Progenitor cell of endocrine pancreas (in vitro differentiated cells): Measurements from ENCODE around the gene STARD10. TPM values are rescaled to one million over a fixed set of nuclear protein-coding genes. Genes with fewer than 3 reads are reported as not detected.

Experiments
- DNase-seq: peaks from one replicate; pipeline ENCODE4 v3.0.0; 2021; ENCODE audit warnings: low spot score; ENCODE audit not compliant: unreplicated experiment
- H3K27ac Mint-ChIP-seq: 2 replicates; pipeline ENCODE4 v1.8.0; 2021; ENCODE audit warnings: mild to moderate bottlenecking, moderate library complexity, mixed read lengths
- H3K27me3 Mint-ChIP-seq: 2 replicates; pipeline ENCODE4 v1.8.0; 2021; ENCODE audit warnings: mixed read lengths
- H3K36me3 Mint-ChIP-seq: 2 replicates; pipeline ENCODE4 v1.8.0; 2022; ENCODE audit warnings: mixed read lengths; ENCODE audit not compliant: insufficient read depth
- H3K4me1 Mint-ChIP-seq: 2 replicates; pipeline ENCODE4 v1.8.0; 2021; ENCODE audit warnings: low read depth, mixed read lengths
- H3K4me3 Mint-ChIP-seq: 2 replicates; pipeline ENCODE4 v1.8.0; 2021; ENCODE audit warnings: low read depth, mild to moderate bottlenecking, moderate library complexity, mixed read lengths
- H3K9me3 Mint-ChIP-seq: 2 replicates; pipeline ENCODE4 v1.8.0; 2021; ENCODE audit warnings: low read depth, mixed read lengths
- total RNA-seq: library from RNA; stranded (reverse); gene quantifications from 2 replicates; pipeline ENCODE4 v1.2.1, GENCODE V29; 2021
- TF ChIP-seq, protein P1 (sequence below): fragments of 200-600 bp; sonication (generic); IDR thresholded peaks from one replicate; pipeline ENCODE4 v1.5.0; 2021; ENCODE audit warnings: antibody characterized with exemption, mild to moderate bottlenecking; ENCODE audit not compliant: unreplicated experiment

STARD10 gene
- total RNA-seq, 1 donor from 2014 or later = 212 TPM

DNA sequence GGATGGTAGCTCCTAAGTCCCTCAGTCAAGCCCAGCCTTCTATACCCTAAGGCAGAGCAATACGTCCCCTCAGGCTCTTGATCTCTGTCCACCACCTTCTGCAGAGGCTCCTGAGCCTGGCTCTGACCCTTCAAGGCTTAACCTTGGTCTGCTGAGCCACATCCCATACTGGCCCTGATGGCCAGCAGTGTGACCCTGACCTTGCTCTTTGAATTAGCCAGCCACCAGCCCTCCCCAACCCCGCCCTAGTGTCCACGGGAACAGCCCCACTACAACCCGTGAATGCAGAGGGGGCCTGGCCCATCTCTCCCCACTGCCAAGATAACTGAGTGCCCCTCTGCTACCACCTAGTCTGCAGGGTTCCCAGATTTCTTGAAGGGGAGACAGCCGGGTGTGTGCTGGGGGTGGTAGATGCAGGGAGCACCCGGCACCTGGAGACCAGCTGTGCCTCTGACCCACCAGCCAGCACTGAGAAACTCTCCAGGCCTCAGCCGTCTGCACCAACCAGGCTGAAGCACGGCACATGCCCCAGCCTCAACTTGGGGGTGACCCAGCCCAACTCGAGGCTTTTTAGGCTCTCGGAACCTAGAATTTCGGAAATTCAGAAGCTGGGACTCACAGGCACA lies 47.8 kb downstream of the STARD10 start:
- Mint-ChIP-seq H3K4me3 (no peak overlapping the region), H3K9me3 (no peaks in the 10 kb centered on the region), H3K4me1 (peaks cover 37% of the 10 kb centered on the region), H3K27ac (no peak overlapping the region), H3K36me3 (peaks cover 4% of the 10 kb centered on the region), H3K27me3 (no peaks in the 10 kb centered on the region)
- TF ChIP-seq, protein P1, sequence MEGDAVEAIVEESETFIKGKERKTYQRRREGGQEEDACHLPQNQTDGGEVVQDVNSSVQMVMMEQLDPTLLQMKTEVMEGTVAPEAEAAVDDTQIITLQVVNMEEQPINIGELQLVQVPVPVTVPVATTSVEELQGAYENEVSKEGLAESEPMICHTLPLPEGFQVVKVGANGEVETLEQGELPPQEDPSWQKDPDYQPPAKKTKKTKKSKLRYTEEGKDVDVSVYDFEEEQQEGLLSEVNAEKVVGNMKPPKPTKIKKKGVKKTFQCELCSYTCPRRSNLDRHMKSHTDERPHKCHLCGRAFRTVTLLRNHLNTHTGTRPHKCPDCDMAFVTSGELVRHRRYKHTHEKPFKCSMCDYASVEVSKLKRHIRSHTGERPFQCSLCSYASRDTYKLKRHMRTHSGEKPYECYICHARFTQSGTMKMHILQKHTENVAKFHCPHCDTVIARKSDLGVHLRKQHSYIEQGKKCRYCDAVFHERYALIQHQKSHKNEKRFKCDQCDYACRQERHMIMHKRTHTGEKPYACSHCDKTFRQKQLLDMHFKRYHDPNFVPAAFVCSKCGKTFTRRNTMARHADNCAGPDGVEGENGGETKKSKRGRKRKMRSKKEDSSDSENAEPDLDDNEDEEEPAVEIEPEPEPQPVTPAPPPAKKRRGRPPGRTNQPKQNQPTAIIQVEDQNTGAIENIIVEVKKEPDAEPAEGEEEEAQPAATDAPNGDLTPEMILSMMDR = no peak
- no peak for DNase-seq

DNA sequence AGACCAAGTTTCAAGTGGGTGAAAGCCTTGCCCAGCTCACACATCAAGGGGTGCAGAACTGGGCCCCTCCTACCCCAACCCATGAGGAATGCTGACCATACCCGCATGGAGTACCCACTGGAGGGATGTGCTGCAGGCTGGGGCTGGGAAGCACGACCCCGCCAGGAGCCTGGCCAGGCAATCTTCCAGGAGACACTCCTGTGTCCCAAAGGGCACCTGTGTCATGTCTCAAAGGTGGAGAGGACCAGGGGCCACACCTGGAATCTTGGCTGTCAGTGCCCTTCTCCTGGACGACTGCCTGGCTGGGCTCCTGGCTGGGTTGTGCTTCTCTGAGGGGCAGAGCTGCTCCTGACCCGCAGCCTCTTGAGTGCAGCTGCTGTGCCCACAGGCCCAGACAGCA lies 48.3 kb downstream of the STARD10 start:
- Mint-ChIP-seq H3K36me3 (peaks cover 4% of the 10 kb centered on the region), H3K27me3 (no peaks in the 10 kb centered on the region), H3K9me3 (no peaks in the 10 kb centered on the region), H3K27ac (no peak overlapping the region), H3K4me3 (no peak overlapping the region), H3K4me1 (peaks cover 37% of the 10 kb centered on the region)
- TF ChIP-seq, protein P1 = no peak
- DNase-seq = no peak

DNA sequence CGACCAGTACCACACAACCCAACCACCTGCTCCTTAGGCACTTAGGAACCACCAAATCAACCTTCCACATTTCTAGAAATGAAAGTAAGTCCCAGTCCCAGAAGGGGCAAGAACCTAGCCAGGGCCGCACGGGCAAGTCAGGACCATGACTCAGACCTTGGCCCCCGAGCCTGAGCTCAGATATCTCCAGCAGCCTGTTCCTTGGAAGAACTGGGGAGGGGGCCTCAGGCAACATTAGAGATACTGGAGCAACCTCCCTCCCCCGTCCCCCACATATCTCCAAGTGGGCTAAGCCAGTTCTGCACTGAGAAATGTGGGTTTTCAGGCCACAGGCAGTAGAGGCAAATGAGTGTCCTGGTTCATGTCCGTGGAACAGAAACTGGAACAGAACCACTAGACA lies 49.4 kb downstream of the STARD10 start:
- no peak overlapping the region for H3K4me3 Mint-ChIP-seq
- no peaks in the 10 kb centered on the region for H3K9me3 Mint-ChIP-seq
- peaks cover 32% of the 10 kb centered on the region for H3K4me1 Mint-ChIP-seq
- TF ChIP-seq, protein P1 = no peak
- H3K36me3 Mint-ChIP-seq = peaks cover 4% of the 10 kb centered on the region
- H3K27me3 Mint-ChIP-seq = no peaks in the 10 kb centered on the region
- no peak for DNase-seq
- peak overlapping the region; percentile 46 for H3K27ac Mint-ChIP-seq

DNA sequence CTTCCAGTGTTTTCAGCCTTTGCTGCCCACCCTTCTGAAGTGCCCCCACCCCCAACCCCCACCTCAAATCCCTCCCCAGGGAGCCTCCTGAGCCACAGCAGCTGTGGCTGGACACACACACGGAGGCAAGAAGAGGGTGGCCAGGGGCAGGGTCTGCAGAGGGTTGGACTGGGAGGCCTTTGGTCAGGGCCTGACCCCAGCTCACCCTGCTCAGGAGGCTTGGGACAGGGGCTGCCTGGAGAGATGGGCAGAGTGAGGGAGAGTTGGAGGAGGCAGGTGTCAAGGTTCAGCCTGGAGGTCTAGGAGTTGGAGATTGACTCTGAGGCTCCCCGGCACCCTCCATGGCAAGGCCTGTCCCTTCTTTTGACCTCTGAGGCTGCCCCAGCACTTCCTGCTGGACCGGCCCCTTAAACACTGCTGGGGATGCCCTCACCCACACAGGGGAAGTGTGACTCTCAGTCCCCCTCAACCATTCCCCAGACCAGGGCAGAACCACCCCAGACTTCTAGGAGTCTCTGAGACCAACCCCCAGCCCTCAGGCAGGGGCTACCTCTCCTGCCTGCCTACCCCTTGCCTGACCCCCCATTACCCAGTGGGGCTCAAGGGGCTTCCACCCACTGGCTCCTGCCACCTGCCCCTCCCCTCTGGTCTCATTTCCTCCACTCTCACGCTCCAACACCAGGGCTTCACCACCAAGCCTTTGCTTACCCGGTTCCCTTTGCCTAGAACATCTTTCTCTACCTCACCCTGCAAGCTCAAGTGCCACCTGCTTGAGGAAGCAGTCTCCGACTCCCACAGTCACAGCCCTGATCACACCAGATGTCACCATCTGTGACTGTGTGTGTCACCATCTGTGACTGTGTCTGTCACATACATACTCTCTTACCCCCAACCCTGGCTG lies 50.3 kb downstream of the STARD10 start:
- H3K4me1 Mint-ChIP-seq = peaks cover 25% of the 10 kb centered on the region

More for the DNA sequence above, 50.3 kb downstream of the STARD10 start:
- H3K27me3 Mint-ChIP-seq = no peaks in the 10 kb centered on the region
- peak overlapping the region; percentile 69 for H3K27ac Mint-ChIP-seq
- TF ChIP-seq, protein P1 = no peak
- no peak overlapping the region for H3K4me3 Mint-ChIP-seq
- H3K9me3 Mint-ChIP-seq = no peaks in the 10 kb centered on the region
- H3K36me3 Mint-ChIP-seq = peaks cover 4% of the 10 kb centered on the region
- no peak for DNase-seq
